ENCODE measurements around the gene GPR35.

The GPR35 gene

GRCh38 chr2:240594511-240595380 lies 30.5 kb upstream of the GPR35 start:
- TF ChIP-seq ZC3H10 (CRISPR knock-in tag; IDR thresholded peaks at IDR 0.05) (no peak), TCF4 (CRISPR knock-in tag; IDR thresholded peaks at IDR 0.05; ENCODE audit: borderline replicate concordance) (no peak), ZFP3 (CRISPR knock-in tag; IDR thresholded peaks at IDR 0.05) (no peak), ZFP30 (CRISPR knock-in tag; IDR thresholded peaks at IDR 0.05) (no peak), POU6F1 (CRISPR knock-in tag; IDR thresholded peaks at IDR 0.05; ENCODE audit: borderline replicate concordance, low read depth) (no peak), OSR1 (CRISPR knock-in tag; IDR thresholded peaks at IDR 0.05) (no peak), CREB5 (CRISPR knock-in tag; IDR thresholded peaks at IDR 0.05; ENCODE audit: low read depth) (no peak), ESRRG (CRISPR knock-in tag; IDR thresholded peaks at IDR 0.05) (no peak), RARB (CRISPR knock-in tag; IDR thresholded peaks at IDR 0.05) (no peak), PATZ1 (CRISPR knock-in tag; IDR thresholded peaks at IDR 0.05; ENCODE audit: borderline replicate concordance) (no peak), BACH2 (CRISPR knock-in tag; IDR thresholded peaks at IDR 0.05; ENCODE audit: borderline replicate concordance) (no peak), PPARA (CRISPR knock-in tag; IDR thresholded peaks at IDR 0.05; ENCODE audit: borderline replicate concordance) (no peak), ARNTL (CRISPR knock-in tag; IDR thresholded peaks at IDR 0.05; ENCODE audit: borderline replicate concordance, low read depth) (no peak)
- TF ChIP-seq, protein P1, sequence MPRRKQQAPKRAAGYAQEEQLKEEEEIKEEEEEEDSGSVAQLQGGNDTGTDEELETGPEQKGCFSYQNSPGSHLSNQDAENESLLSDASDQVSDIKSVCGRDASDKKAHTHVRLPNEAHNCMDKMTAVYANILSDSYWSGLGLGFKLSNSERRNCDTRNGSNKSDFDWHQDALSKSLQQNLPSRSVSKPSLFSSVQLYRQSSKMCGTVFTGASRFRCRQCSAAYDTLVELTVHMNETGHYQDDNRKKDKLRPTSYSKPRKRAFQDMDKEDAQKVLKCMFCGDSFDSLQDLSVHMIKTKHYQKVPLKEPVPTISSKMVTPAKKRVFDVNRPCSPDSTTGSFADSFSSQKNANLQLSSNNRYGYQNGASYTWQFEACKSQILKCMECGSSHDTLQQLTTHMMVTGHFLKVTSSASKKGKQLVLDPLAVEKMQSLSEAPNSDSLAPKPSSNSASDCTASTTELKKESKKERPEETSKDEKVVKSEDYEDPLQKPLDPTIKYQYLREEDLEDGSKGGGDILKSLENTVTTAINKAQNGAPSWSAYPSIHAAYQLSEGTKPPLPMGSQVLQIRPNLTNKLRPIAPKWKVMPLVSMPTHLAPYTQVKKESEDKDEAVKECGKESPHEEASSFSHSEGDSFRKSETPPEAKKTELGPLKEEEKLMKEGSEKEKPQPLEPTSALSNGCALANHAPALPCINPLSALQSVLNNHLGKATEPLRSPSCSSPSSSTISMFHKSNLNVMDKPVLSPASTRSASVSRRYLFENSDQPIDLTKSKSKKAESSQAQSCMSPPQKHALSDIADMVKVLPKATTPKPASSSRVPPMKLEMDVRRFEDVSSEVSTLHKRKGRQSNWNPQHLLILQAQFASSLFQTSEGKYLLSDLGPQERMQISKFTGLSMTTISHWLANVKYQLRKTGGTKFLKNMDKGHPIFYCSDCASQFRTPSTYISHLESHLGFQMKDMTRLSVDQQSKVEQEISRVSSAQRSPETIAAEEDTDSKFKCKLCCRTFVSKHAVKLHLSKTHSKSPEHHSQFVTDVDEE (CRISPR knock-in tag; IDR thresholded peaks at IDR 0.05): no peak
- ATAC-seq: no peak

- ATAC-seq: peak; percentile 67
These were observed 29.8 kb upstream of the GPR35 start for GRCh38 chr2:240595381-240596079.

DNA sequence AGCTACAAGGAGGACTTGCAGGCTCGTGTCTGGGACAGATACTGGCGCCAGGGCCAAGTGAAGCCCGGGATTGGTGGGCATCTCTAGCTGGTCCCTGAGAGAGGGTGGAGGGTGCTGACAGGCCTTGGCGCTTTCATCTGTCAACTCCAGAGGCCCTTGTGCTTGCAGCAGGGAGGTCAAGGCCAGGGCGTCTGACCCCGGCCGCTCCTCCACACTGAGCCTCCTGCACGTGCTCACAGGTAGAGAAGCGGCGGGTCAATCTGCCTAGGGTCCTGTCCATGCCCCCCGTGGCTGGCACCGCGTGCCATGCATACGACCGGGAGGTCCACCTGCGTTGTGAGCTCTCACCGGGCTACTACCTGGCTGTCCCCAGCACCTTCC lies 29.2 kb upstream of the GPR35 start:
- TF ChIP-seq, protein P1 (CRISPR knock-in tag; IDR thresholded peaks at IDR 0.05): no peak
- TF ChIP-seq CSDC2 (CRISPR knock-in tag; IDR thresholded peaks at IDR 0.05) (no peak), ARNTL (CRISPR knock-in tag; IDR thresholded peaks at IDR 0.05; ENCODE audit: borderline replicate concordance, low read depth) (no peak), ISL1 (CRISPR knock-in tag; IDR thresholded peaks at IDR 0.05) (no peak), POU6F1 (CRISPR knock-in tag; IDR thresholded peaks at IDR 0.05; ENCODE audit: borderline replicate concordance, low read depth) (no peak), PATZ1 (CRISPR knock-in tag; IDR thresholded peaks at IDR 0.05; ENCODE audit: borderline replicate concordance) (no peak)
- no peak for ATAC-seq

More at GRCh38 chr2:240595381-240596079, 29.8 kb upstream of the GPR35 start:
- TF ChIP-seq ISL1 (CRISPR knock-in tag; IDR thresholded peaks at IDR 0.05): no peak
- TF ChIP-seq OSR1 (CRISPR knock-in tag; IDR thresholded peaks at IDR 0.05): no peak
- no peak for TF ChIP-seq GLIS3 (CRISPR knock-in tag; IDR thresholded peaks at IDR 0.05)
- TF ChIP-seq RARB (CRISPR knock-in tag; IDR thresholded peaks at IDR 0.05): no peak
- no peak for TF ChIP-seq SNAI2 (CRISPR knock-in tag; IDR thresholded peaks at IDR 0.05)
- TF ChIP-seq ZNF70 (CRISPR knock-in tag; IDR thresholded peaks at IDR 0.05): no peak
